ENCODE data around the gene ST7.

- no peak for TF ChIP-seq CTCF (IDR thresholded peaks at IDR 0.05; ENCODE audit: poor library complexity)
- no peak for TF ChIP-seq EZH2 (IDR thresholded peaks at IDR 0.05; ENCODE audit: borderline replicate concordance)
- TF ChIP-seq EZH2phosphoT487 (IDR thresholded peaks at IDR 0.05; ENCODE audit: low read depth, severe bottlenecking, unreplicated experiment): no peak
Observed at GRCh38 chr7:117152213-117153007, 199.1 kb downstream of the ST7 start.

All from hepatocyte (in vitro differentiated cells).